ENCODE results near the gene CYRIA.

- TF ChIP-seq CTCF (IDR thresholded peaks at IDR 0.05) (no peak), EZH2phosphoT487 (IDR thresholded peaks at IDR 0.05) (no peak)
Observed at GRCh38 chr2:16630463-16630862, 35.2 kb downstream of the CYRIA start.

Measured in neural progenitor cell (in vitro differentiated cells).